Caki2 (cell line): ENCODE measurements around the gene KIAA0408. TPM values are rescaled to one million over a fixed set of nuclear protein-coding genes. Genes with fewer than 3 reads are reported as not detected.

Experiments
- DNase-seq: peaks from one replicate; pipeline ENCODE4 v3.0.0-alpha.2; 2015; ENCODE audit warnings: low read depth
- in situ Hi-C: cut with HindIII; loops from 2 replicates; pipeline ENCODE4 v1.10.0; 2016; ENCODE audit warnings: low sequenced_read_pairs, low pct_unique_long_range_greater_than_20kb, mixed read lengths
- total RNA-seq: library from RNA; depleted of rRNA; stranded (reverse); fragments of >200 nt; shearing (Covaris generic); gene quantifications from 2 replicates; pipeline ENCODE4 v1.2.3, GENCODE V29; 2014; ENCODE audit warnings: low replicate concordance; rRNA removed

Gene KIAA0408
- 0.14 TPM in 1 of 2 replicates, not detected in the other for total RNA-seq

- in situ Hi-C loops, result no loop called here
Measured at GRCh38 chr6:127459231-127459641, at the start of gene KIAA0408. Gene KIAA0408 (minus strand): TSS chr6:127459389. CDS start chr6:127453981, 5,408 bp downstream.

GRCh38 chr6:127506894-127507293 is 47.7 kb upstream of the KIAA0408 start:
- in situ Hi-C loops, result no loop called here
- no peak for DNase-seq

More at GRCh38 chr6:127459231-127459641, at the start of gene KIAA0408:
- DNase-seq, result no peak

- no peak for DNase-seq
- in situ Hi-C loops, result no loop called here
Measured at GRCh38 chr6:127503022-127503421, 43.8 kb upstream of the KIAA0408 start.

GRCh38 chr6:127497410-127497809 is 38.2 kb upstream of the KIAA0408 start:
- DNase-seq, result no peak
- in situ Hi-C loops, result no loop called here

DNA sequence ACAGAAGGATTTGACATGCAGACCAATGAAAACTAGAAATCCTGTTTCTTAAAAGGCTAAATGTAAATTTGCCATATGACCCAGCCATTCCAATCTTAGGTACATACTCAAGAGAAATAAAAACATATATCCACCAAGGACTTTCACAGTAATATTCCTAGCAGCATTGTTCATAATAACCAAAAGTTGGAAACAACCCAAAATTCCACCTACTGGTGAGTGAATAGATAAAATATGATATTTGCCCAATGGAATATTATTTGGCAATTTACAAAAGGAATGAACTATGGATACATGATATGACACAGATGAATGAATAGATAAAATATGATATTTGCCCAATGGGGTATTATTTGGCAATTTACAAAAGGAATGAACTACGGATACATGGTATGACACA is 37.3 kb upstream of the KIAA0408 start:
- DNase-seq, result no peak
- in situ Hi-C loops, result no loop called here

DNA sequence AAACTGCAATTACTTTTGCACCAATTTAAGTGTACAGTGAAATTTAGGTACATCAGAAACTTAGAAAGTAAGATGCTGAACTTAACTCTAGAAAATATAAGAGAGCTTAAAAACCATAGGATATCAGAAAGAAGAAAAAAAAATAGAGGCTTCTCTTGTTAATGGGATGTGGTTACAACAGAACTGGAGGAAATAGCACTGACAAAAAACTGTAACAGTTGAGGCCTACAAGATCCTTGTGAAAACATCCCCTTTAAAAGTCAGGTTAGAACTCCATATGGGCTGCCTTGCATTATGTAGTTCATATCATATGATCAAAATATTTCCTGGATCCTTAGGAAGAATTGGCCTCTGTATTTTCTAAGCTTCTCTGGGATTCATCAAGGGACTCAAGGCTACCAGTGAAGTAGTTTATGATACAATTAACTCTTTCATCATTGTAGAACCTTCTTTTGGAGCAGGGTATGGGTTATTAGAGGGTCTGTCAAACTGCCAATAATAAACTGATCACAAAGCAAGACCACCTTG is 35.1 kb upstream of the KIAA0408 start:
- no peak for DNase-seq
- in situ Hi-C loops, result no loop called here

- no peak for DNase-seq
- in situ Hi-C loops, result no loop called here
Measured at GRCh38 chr6:127489248-127489647, 30.1 kb upstream of the KIAA0408 start.

DNA sequence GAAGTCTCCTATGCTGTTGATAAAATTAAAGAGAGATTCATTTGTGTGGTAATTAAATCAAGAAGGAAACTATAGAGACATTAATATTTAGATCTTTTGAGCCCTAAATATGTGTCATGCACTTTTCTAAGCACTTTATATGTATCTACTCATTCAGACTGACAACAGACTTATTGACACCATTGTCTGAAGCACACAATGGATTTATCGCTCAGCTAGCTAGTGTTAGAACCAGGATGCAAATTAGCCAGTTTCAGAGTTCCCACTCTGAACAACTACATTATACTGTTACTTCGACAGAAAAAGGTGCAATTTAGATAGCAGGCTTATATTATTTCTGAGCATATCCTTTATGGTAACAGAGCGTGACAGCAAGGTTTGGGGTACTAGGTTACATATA is 27.7 kb upstream of the KIAA0408 start:
- in situ Hi-C loops, result no loop called here
- DNase-seq, result no peak

GRCh38 chr6:127484212-127484863 is 25.1 kb upstream of the KIAA0408 start:
- DNase-seq, result peak; percentile 62
- in situ Hi-C loops, result no loop called here

DNA sequence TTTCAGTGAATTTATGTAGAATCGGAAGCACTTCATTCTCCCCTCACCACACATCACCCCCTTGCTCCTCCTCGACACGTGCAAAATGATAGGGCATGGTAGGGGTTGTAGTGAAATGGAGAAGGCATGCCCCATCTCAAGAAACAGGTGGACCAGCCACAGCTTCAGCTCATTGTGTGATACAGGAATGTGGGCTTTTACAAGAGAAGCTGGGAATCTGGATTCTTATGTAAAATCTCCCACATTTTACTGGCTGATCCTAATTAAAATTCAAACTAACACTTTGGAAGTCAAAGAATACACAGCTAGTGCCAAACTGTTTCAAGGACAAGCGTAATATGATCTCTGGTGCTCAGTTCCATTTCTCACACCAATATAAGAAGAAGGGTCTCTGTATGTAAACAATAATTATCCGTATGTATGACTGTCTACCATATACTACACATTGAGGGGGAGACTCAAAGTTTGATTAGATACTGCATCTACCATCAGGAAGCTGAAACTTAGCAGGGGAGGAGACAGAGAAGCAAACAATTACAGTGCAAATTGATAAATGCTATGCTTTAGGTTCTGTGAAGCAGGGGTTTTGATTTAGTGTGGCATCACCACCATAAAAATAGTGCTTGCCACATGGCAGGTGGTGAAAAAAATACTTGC is 24.3 kb upstream of the KIAA0408 start:
- in situ Hi-C loops, result no loop called here
- DNase-seq, result no peak

GRCh38 chr6:127482325-127482724 is 23.1 kb upstream of the KIAA0408 start:
- in situ Hi-C loops, result no loop called here
- DNase-seq, result no peak

DNA sequence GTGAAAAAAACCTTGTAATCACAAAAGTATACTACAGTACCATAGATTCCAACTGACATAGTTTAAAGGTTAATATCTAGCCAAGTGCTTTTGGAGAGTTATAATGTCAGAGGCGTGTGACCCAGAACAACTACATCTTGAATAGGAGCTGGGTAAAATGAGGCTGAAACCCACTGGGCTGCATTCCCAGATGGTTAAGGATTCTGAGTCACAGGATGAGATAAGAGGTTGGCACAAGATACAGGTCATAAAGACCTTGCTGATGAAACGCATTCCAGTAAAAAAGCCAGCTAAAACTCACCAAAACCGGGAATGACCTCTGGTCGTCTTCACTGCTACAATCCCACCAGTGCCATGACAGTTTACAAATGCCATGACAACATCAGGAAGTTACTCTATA is 22.4 kb upstream of the KIAA0408 start:
- DNase-seq, result peak; percentile 89
- in situ Hi-C loops, result no loop called here

DNA sequence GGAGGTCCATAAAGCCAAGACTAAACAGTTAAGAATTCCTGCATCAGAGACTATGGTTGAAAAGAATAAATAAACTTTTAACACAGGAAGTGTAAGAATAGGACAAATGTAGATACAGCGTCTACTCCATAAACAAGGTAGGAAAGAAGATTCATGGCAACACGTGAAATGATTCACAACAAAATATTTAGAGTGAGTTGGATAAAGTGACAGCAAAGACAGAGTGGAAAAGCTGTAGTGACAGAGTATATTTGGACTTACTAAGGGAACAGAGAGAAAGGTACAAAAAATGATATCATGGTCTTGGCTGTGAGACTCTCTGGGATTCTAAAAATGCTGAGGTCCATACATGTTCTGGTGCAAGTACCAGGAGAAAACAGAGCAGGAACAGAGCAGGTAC is 21.9 kb upstream of the KIAA0408 start:
- in situ Hi-C loops, result no loop called here
- DNase-seq, result peak; percentile 40

GRCh38 chr6:127477658-127478057 is 18.5 kb upstream of the KIAA0408 start:
- in situ Hi-C loops, result no loop called here
- DNase-seq, result no peak

GRCh38 chr6:127475823-127476176 is 16.6 kb upstream of the KIAA0408 start:
- in situ Hi-C loops, result no loop called here
- no peak for DNase-seq

DNA sequence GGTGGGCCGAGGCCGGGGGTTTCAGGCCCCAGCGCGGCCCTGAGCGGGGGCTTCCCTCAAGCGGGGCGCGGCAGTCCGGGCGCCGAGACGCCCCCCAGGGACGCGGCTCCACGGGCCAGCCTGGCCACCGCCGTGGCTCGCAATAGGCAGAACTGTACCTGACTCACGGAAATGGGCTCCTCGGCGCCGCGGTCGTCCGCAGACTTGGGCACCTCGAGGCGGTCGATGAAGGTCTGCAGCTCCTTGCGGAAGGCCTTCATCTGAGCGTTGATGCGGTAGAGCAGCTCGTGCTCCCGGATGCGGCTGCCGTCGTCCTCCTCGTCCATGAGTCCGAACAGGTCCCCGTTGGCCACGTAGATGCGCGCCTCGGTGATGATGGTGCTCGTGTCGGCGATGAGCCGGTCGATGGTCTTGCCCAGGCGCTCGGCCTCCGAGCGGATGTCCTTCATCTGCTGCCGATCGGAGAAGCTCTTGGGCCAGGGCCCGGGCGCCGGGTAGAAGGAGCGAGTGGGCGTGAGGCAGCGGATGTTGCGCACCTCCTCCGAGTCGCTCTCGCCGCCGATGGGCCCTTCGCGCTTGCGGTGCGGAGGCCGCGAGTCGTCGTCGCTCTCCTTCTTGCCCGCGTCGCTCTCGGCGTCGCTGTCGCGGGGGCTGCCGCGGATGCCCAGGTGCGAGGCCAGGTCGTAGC is 16.1 kb upstream of the KIAA0408 start:
- in situ Hi-C loops, result no loop called here
- no peak for DNase-seq

GRCh38 chr6:127471379-127472255 is 12.4 kb upstream of the KIAA0408 start:
- no peak for DNase-seq
- in situ Hi-C loops, result no loop called here

DNA sequence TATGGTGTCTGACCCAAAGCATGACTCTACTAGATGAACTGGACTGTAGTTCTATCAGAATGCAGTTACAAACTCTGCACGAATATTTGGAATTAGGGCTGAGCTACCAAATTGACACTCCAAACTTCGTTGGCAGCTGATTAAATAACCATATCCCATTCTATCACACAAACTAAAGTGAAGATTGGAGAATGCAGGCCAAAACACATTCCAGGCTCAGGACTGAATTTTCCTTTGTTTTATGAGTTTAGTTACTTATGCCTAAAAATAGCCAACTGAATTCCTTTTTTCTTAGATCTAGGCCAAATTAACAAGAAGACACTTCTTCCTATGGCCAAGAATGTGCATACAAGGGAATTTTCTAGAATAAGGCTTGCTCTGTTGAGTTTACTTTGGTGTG is 9.7 kb upstream of the KIAA0408 start:
- in situ Hi-C loops, result no loop called here
- no peak for DNase-seq
